H9 (cell line): Measurements from ENCODE around the gene LEF1. TPM values are rescaled to one million over a fixed set of nuclear protein-coding genes. Genes with fewer than 3 reads are reported as not detected.

Source experiments
- DNase-seq: peaks from one replicate; pipeline ENCODE4 v3.0.0-alpha.2; 2017
- H2AFZ ChIP-seq: one replicate; pipeline ENCODE4 v1.6.1; 2013; ENCODE audit warnings: mild to moderate bottlenecking, low read length, control low read depth, moderate library complexity
- H2AK5ac ChIP-seq: 2 replicates; pipeline ENCODE4 v1.6.1; 2013; ENCODE audit warnings: low read length, control low read depth, mixed read lengths; ENCODE audit not compliant: insufficient read length
- H2BK120ac ChIP-seq: one replicate; pipeline ENCODE4 v1.6.1; 2013; ENCODE audit warnings: low read depth, mild to moderate bottlenecking, low read length, control low read depth, inconsistent platforms; ENCODE audit not compliant: poor library complexity, severe bottlenecking
- H2BK12ac ChIP-seq: 2 replicates; pipeline ENCODE4 v1.6.1; 2013; ENCODE audit warnings: low read length, control low read depth, mixed read lengths, low read depth; ENCODE audit not compliant: insufficient read length
- H2BK15ac ChIP-seq: 2 replicates; pipeline ENCODE4 v1.6.1; 2013; ENCODE audit warnings: low read depth, low read length, control low read depth
- H2BK20ac ChIP-seq: one replicate; pipeline ENCODE4 v1.6.1; 2013; ENCODE audit warnings: low read depth, mild to moderate bottlenecking, low read length, control low read depth, inconsistent platforms; ENCODE audit not compliant: poor library complexity, severe bottlenecking
- H2BK5ac ChIP-seq: 2 replicates; pipeline ENCODE4 v1.6.1; 2013; ENCODE audit warnings: low read length, control low read depth, mixed read lengths; ENCODE audit not compliant: insufficient read length
- H3K14ac ChIP-seq: 2 replicates; pipeline ENCODE4 v1.6.1; 2013; ENCODE audit warnings: low read length, control low read depth; ENCODE audit not compliant: insufficient read depth
- H3K18ac ChIP-seq: 2 replicates; pipeline ENCODE4 v1.6.1; 2013; ENCODE audit warnings: low read depth, mild to moderate bottlenecking, mixed read lengths, low read length, control low read depth; ENCODE audit not compliant: insufficient read length
- H3K23ac ChIP-seq: 2 replicates; pipeline ENCODE4 v1.6.1; 2013; ENCODE audit warnings: low read length, control low read depth, mixed read lengths, low read depth; ENCODE audit not compliant: insufficient read length
- H3K23me2 ChIP-seq: 2 replicates; pipeline ENCODE4 v1.6.1; 2013; ENCODE audit warnings: low read depth, mild to moderate bottlenecking, mixed read lengths, low read length, control low read depth; ENCODE audit not compliant: insufficient read length, poor library complexity, severe bottlenecking
- H3K27ac ChIP-seq: 2 replicates; pipeline ENCODE4 v1.5.1; 2013; ENCODE audit warnings: low read length, control low read depth, mixed read lengths, low read depth; ENCODE audit not compliant: insufficient read length
- H3K27me3 ChIP-seq: 2 replicates; pipeline ENCODE4 v1.6.1; 2013; ENCODE audit warnings: low read length, control low read depth, inconsistent platforms; ENCODE audit not compliant: insufficient read depth
- H3K4ac ChIP-seq: 2 replicates; pipeline ENCODE4 v1.6.1; 2013; ENCODE audit warnings: low read depth, mild to moderate bottlenecking, control low read depth, inconsistent platforms, low read length, moderate library complexity
- H3K4me1 ChIP-seq: 2 replicates; pipeline ENCODE4 v1.6.1; 2013; ENCODE audit warnings: low read length, control low read depth, inconsistent platforms; ENCODE audit not compliant: insufficient read depth
- H3K4me2 ChIP-seq: 2 replicates; pipeline ENCODE4 v1.6.1; 2013; ENCODE audit warnings: low read length, control low read depth, mixed read lengths; ENCODE audit not compliant: insufficient read length, insufficient read depth
- H3K56ac ChIP-seq: 2 replicates; pipeline ENCODE4 v1.6.1; 2013; ENCODE audit warnings: low read depth, mild to moderate bottlenecking, mixed read lengths, low read length, control low read depth; ENCODE audit not compliant: insufficient read length
- H3K79me1 ChIP-seq: 2 replicates; pipeline ENCODE4 v1.6.1; 2013; ENCODE audit warnings: low read depth, mild to moderate bottlenecking, moderate library complexity, low read length, control low read depth, inconsistent platforms; ENCODE audit not compliant: insufficient read depth, poor library complexity, severe bottlenecking
- H3K79me2 ChIP-seq: 2 replicates; pipeline ENCODE4 v1.6.1; 2013; ENCODE audit warnings: low read length, control low read depth, inconsistent platforms; ENCODE audit not compliant: insufficient read depth
- H3K9ac ChIP-seq: 2 replicates; pipeline ENCODE4 v1.6.1; 2013; ENCODE audit warnings: low read length, control low read depth, mixed read lengths; ENCODE audit not compliant: insufficient read length; ENCODE audit errors: extremely low read depth
- H3K9me3 ChIP-seq: one replicate; pipeline ENCODE4 v1.6.1; 2013; ENCODE audit warnings: low read depth, low read length, inconsistent platforms; ENCODE audit not compliant: control insufficient read depth
- H3T11ph ChIP-seq: one replicate; pipeline ENCODE4 v1.6.1; 2013; ENCODE audit warnings: mild to moderate bottlenecking, low read length, control low read depth, inconsistent platforms
- H4K20me1 ChIP-seq: one replicate; pipeline ENCODE4 v1.6.1; 2013; ENCODE audit not compliant: control insufficient read depth, insufficient read length, insufficient read depth
- H4K5ac ChIP-seq: 2 replicates; pipeline ENCODE4 v1.6.1; 2013; ENCODE audit warnings: low read depth, mild to moderate bottlenecking, mixed read lengths, low read length, control low read depth; ENCODE audit not compliant: insufficient read length
- H4K8ac ChIP-seq: replicated peaks from 2 replicates; pipeline ENCODE4 v1.6.1; 2013; ENCODE audit warnings: low read length, control low read depth, mixed read lengths, low read depth; ENCODE audit not compliant: insufficient read length
- H4K91ac ChIP-seq: 2 replicates; pipeline ENCODE4 v1.6.1; 2013; ENCODE audit warnings: low read depth, mild to moderate bottlenecking, moderate library complexity, mixed read lengths, low read length, control low read depth; ENCODE audit not compliant: insufficient read length
- H3K27ac Mint-ChIP-seq, 3 experiments: 2 replicates in 2 of 3; 3 replicates in 1 of 3; pipeline ENCODE4 v1.8.0; 2020 to 2021; ENCODE audit warnings: mixed read lengths in 3 of 3, mild to moderate bottlenecking in 1 of 3, moderate library complexity in 1 of 3
- H3K27me3 Mint-ChIP-seq: 2 replicates; pipeline ENCODE4 v1.8.0; 2021; ENCODE audit warnings: low read depth, mild to moderate bottlenecking, moderate library complexity, mixed read lengths
- H3K36me3 Mint-ChIP-seq, 3 experiments: 2 replicates in 2 of 3; 3 replicates in 1 of 3; pipeline ENCODE4 v1.8.0; 2020 to 2021; ENCODE audit warnings: low read depth in 3 of 3, mixed read lengths in 3 of 3; ENCODE audit not compliant: insufficient read depth in 1 of 3
- H3K4me1 Mint-ChIP-seq, 2 experiments: 2 replicates each; pipeline ENCODE4 v1.8.0; 2020; ENCODE audit warnings: mixed read lengths in 2 of 2
- H3K4me3 Mint-ChIP-seq, 2 experiments: 2 replicates in 1 of 2; 3 replicates in 1 of 2; pipeline ENCODE4 v1.8.0; 2020 to 2021; ENCODE audit warnings: mild to moderate bottlenecking in 2 of 2, mixed read lengths in 2 of 2, moderate library complexity in 1 of 2
- H3K9me3 Mint-ChIP-seq, 2 experiments: 2 replicates in 1 of 2; 3 replicates in 1 of 2; pipeline ENCODE4 v1.8.0; 2020; ENCODE audit warnings: mild to moderate bottlenecking in 2 of 2, mixed read lengths in 2 of 2, moderate library complexity in 1 of 2
- CTCF ChIP-seq: fragments of 200-600 bp; sonication (generic); conservative IDR thresholded peaks from 3 replicates; pipeline ENCODE4 v1.8.0; 2021; ENCODE audit warnings: antibody characterized with exemption, mild to moderate bottlenecking
- WGBS: extraction: QIAGEN DNeasy Blood & Tissue Kit; methylation state at CpG from one replicate; pipeline ENCODE4 v1.1.7; 2013; ENCODE audit warnings: missing lambda C conversion rate, low lambda C conversion rate, mixed read lengths; ENCODE audit not compliant: insufficient read length; ENCODE audit errors: extremely low coverage; 5-methylcytosine and 5-hydroxymethylcytosine counted together
- total RNA-seq: library from RNA; stranded (reverse); gene quantifications from 2 replicates; pipeline ENCODE4 v1.2.1, GENCODE V29; 2021

Gene LEF1
- total RNA-seq, 1 experiment from 2014 or later, result 2.5 TPM

DNA sequence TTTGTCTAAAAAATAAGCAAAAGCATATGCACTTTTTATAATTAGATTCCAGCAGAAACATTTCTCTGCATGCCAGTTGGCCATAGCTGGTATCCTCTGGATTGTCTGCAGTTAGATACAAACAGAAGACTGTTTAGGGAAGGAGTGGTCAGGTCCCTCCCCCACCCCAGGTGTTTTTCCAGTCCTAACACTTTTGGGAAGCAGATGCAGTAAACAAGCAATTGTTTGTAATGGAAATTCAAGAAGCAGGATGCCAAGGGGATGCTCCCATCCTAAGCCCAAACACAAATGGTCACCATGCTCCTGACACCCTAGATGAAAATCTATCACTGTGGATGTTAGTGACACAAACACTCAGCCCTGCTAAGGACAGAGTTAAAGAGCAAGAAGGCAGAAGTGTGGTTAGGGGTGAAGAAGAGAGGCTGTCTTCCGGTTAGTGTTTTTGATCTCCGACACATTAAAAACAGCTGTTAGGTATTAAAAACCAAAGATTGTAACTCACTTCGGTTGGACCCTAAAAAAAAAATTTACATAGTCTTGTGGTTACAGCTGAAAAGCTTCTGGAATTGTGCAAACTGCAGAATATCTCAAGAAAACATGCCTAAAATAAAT lies 7.9 kb downstream of the LEF1 start:
- Mint-ChIP-seq H3K4me1 (peaks cover 11 to 21% of the 10 kb centered on the region in 2 experiments), H3K36me3 (no peaks in the 10 kb centered on the region), H3K27me3 (peaks cover 100% of the 10 kb centered on the region), H3K9me3 (no peaks in the 10 kb centered on the region), H3K27ac (peak overlapping the region in 1 of 3 experiments; percentile 7; a peak in 1 of 7 replicates), H3K4me3 (no peak overlapping the region)
- TF ChIP-seq CTCF, result no peak
- H2BK12ac ChIP-seq, result no peak overlapping the region
- H3K9me3 ChIP-seq, result no peaks in the 10 kb centered on the region
- H4K20me1 ChIP-seq, result no peaks in the 10 kb centered on the region
- no peak overlapping the region for H3K23ac ChIP-seq
- H2BK20ac ChIP-seq, result no peak overlapping the region
- no peak overlapping the region for H3K4me2 ChIP-seq
- H3K79me2 ChIP-seq, result no peaks in the 10 kb centered on the region
- H2BK5ac ChIP-seq, result no peak overlapping the region
- no peak overlapping the region for H2BK120ac ChIP-seq
- H3K18ac ChIP-seq, result no peak overlapping the region
- peaks cover 19% of the 10 kb centered on the region for H3K27me3 ChIP-seq
- WGBS, result no CpG with 5 or more reads among the region's 3 CpGs
- no peak for DNase-seq
- no peaks in the 10 kb centered on the region for H3K23me2 ChIP-seq
- no peak overlapping the region for H4K91ac ChIP-seq
- H3T11ph ChIP-seq, result no peak overlapping the region
- no peaks in the 10 kb centered on the region for H3K79me1 ChIP-seq
- H3K4me1 ChIP-seq, result peaks cover 2% of the 10 kb centered on the region; the same call in 1 of the 2 replicates
- H2BK15ac ChIP-seq, result no peak overlapping the region
- H2AK5ac ChIP-seq, result no peak overlapping the region
- H3K27ac ChIP-seq, result no peak overlapping the region
- no peak overlapping the region for H2AFZ ChIP-seq
- no peak overlapping the region for H4K8ac ChIP-seq
- no peak overlapping the region for H3K4ac ChIP-seq
- no peak overlapping the region for H3K9ac ChIP-seq
- no peak overlapping the region for H3K56ac ChIP-seq
- no peak overlapping the region for H4K5ac ChIP-seq
- no peak overlapping the region; the same call in 1 of the 2 replicates for H3K14ac ChIP-seq
